ENCODE data around the gene ABCC8.

The ABCC8 gene

GRCh38 chr11:17351172-17351509 is 125.5 kb downstream of the ABCC8 start:
- no peak for DNase-seq (ENCODE audit: low spot score)

- no peak for DNase-seq (ENCODE audit: low spot score)
Observed at GRCh38 chr11:17350455-17351171, 126.0 kb downstream of the ABCC8 start.

- no peak for DNase-seq (ENCODE audit: low spot score)
Observed at GRCh38 chr11:17347676-17348075, 129.0 kb downstream of the ABCC8 start.

- DNase-seq (ENCODE audit: low spot score): no peak
Observed at GRCh38 chr11:17343907-17344306, 132.7 kb downstream of the ABCC8 start.

- no peak for DNase-seq (ENCODE audit: low spot score)
Observed at GRCh38 chr11:17343257-17343656, 133.4 kb downstream of the ABCC8 start.
